Measurements from ENCODE around the gene PPP1R14D.

The PPP1R14D gene

GRCh38 chr15:40793216-40793989 lies 35.1 kb downstream of the PPP1R14D start:
- Histone ChIP-seq H3K27me3 (no peaks in the 10 kb centered on the region), H3K4me3 (no peak overlapping the region), H3K9me3 (no peaks in the 10 kb centered on the region), H3K27ac (no peak overlapping the region), H3K4me1 (peaks cover 0 to 9% (median 0%) of the 10 kb centered on the region in 4 donors), H3K36me3 (peaks cover 1 to 17% (median 11%) of the 10 kb centered on the region in 3 donors)
- no peak for DNase-seq
- intact Hi-C loops (cut with DNase I; ENCODE audit: low total_unique reads): no loop called here
- no peak for TF ChIP-seq CTCF (IDR thresholded peaks at IDR 0.05)

GRCh38 chr15:40792394-40792793 lies 36.1 kb downstream of the PPP1R14D start:
- H3K4me1 ChIP-seq: peaks cover 0 to 16% (median 4%) of the 10 kb centered on the region in 4 donors
- no peaks in the 10 kb centered on the region for H3K27me3 ChIP-seq
- H3K27ac ChIP-seq: no peak overlapping the region
- no peak for TF ChIP-seq CTCF (IDR thresholded peaks at IDR 0.05)
- intact Hi-C loops (cut with DNase I; ENCODE audit: low total_unique reads): no loop called here
- peaks cover 0 to 16% (median 11%) of the 10 kb centered on the region in 3 donors for H3K36me3 ChIP-seq
- H3K9me3 ChIP-seq: no peaks in the 10 kb centered on the region
- no peak for DNase-seq
- no peak overlapping the region for H3K4me3 ChIP-seq

- Histone ChIP-seq H3K9me3 (no peaks in the 10 kb centered on the region), H3K27me3 (no peaks in the 10 kb centered on the region), H3K4me1 (peaks cover 0 to 28% (median 9%) of the 10 kb centered on the region in 4 donors), H3K27ac (no peak overlapping the region), H3K4me3 (no peak overlapping the region), H3K36me3 (peaks cover 0 to 16% (median 11%) of the 10 kb centered on the region in 3 donors)
- DNase-seq: no peak
- no peak for TF ChIP-seq CTCF (IDR thresholded peaks at IDR 0.05)
- intact Hi-C loops (cut with DNase I; ENCODE audit: low total_unique reads): no loop called here
Observed at GRCh38 chr15:40790718-40791117, 37.8 kb downstream of the PPP1R14D start.

GRCh38 chr15:40789999-40790398 lies 38.5 kb downstream of the PPP1R14D start:
- TF ChIP-seq CTCF (IDR thresholded peaks at IDR 0.05): no peak
- intact Hi-C loops (cut with DNase I; ENCODE audit: low total_unique reads): loop anchor here (10.0 kb wide), 1 partner anchor 1345 kb away; no protein-coding TSS in a partner anchor
- H3K4me1 ChIP-seq: peaks cover 0 to 34% (median 9%) of the 10 kb centered on the region in 4 donors
- H3K9me3 ChIP-seq: no peaks in the 10 kb centered on the region
- no peak overlapping the region for H3K27ac ChIP-seq
- peaks cover 0 to 16% (median 11%) of the 10 kb centered on the region in 3 donors for H3K36me3 ChIP-seq
- no peak for DNase-seq
- H3K27me3 ChIP-seq: no peaks in the 10 kb centered on the region
- H3K4me3 ChIP-seq: no peak overlapping the region

GRCh38 chr15:40789119-40789518 lies 39.4 kb downstream of the PPP1R14D start:
- Histone ChIP-seq H3K9me3 (no peaks in the 10 kb centered on the region), H3K27me3 (no peaks in the 10 kb centered on the region), H3K4me3 (no peak overlapping the region), H3K4me1 (peaks cover 0 to 34% (median 9%) of the 10 kb centered on the region in 4 donors), H3K27ac (no peak overlapping the region), H3K36me3 (peaks cover 0 to 16% (median 11%) of the 10 kb centered on the region in 3 donors)
- DNase-seq: no peak
- TF ChIP-seq CTCF (IDR thresholded peaks at IDR 0.05): no peak
- intact Hi-C loops (cut with DNase I; ENCODE audit: low total_unique reads): loop anchor here (10.0 kb wide), 1 partner anchor 1346 kb away; no protein-coding TSS in a partner anchor

Measured in tibial artery (tissue), 4 donors.